H1 (cell line): ENCODE measurements around the gene YBX3. TPM values are rescaled to one million over a fixed set of nuclear protein-coding genes. Genes with fewer than 3 reads are reported as not detected.

Source experiments
- ATF2 ChIP-seq: IDR thresholded peaks from 2 replicates; pipeline ENCODE4 v1.6.1; 2012; ENCODE audit warnings: low read length, inconsistent platforms
- BACH1 ChIP-seq: IDR thresholded peaks from 2 replicates; pipeline ENCODE4 v1.6.1; 2012; ENCODE audit warnings: low read length, improper control_type of control experiment
- EP300 ChIP-seq, 2 experiments: IDR thresholded peaks; 1 replicate in 1 of 2; 2 replicates in 1 of 2; pipeline ENCODE4 v1.6.1; 2011 to 2012; ENCODE audit warnings: low read depth in 2 of 2, low read length in 2 of 2, mild to moderate bottlenecking in 2 of 2, borderline replicate concordance in 1 of 2, inconsistent platforms in 1 of 2, moderate library complexity in 1 of 2
- KDM5A ChIP-seq: fragments of 200-600 bp; IDR thresholded peaks from 2 replicates; pipeline ENCODE4 v1.7.1; 2012; ENCODE audit warnings: mild to moderate bottlenecking, low read length, inconsistent platforms, mixed read lengths
- SIX5 ChIP-seq: IDR thresholded peaks from 2 replicates; pipeline ENCODE4 v1.6.1; 2011; ENCODE audit warnings: mild to moderate bottlenecking, low read depth, low read length
- TEAD4 ChIP-seq: IDR thresholded peaks from 2 replicates; pipeline ENCODE4 v1.6.1; 2012; ENCODE audit warnings: low read depth, low read length, inconsistent platforms, mixed read lengths
- YY1 ChIP-seq: IDR thresholded peaks from 2 replicates; pipeline ENCODE4 v1.6.1; 2011; ENCODE audit warnings: low read depth, mild to moderate bottlenecking, low read length
- polyA plus RNA-seq, 7 experiments: library from polyadenylated mRNA; depleted of rRNA in 3 of 7; stranded (reverse) in 5 of 7; unstranded in 2 of 7; fragments of >200 nt in 5 of 7; fragments of 200-250 nt in 2 of 7; gene quantifications; 1 replicate in 5 of 7; 2 replicates in 1 of 7; 4 replicates in 1 of 7; pipeline versions ENCODE4 v1.2.1 to v1.2.3, GENCODE V29; 2011 to 2013; ENCODE audit warnings: missing spikeins in 2 of 7, mixed read lengths in 2 of 7
- total RNA-seq: library from RNA; stranded (reverse); fragmentation: NEBNext Ultra II Directional; extraction: Animal tissue kit (Norgen Biotek cat#: 25700); gene quantifications from 2 replicates; pipeline ENCODE4 v1.2.1, GENCODE V29; 2021
- TF ChIP-seq, protein P1 (sequence below): IDR thresholded peaks from 2 replicates; pipeline ENCODE4 v1.6.1; 2012; ENCODE audit warnings: inconsistent platforms

YBX3 gene
- total and polyA plus RNA-seq, 2 of the 8 experiments (the other 6 are each of a cell fraction or from before 2014, with no cell fraction given), result 83.1 to 480 TPM

DNA sequence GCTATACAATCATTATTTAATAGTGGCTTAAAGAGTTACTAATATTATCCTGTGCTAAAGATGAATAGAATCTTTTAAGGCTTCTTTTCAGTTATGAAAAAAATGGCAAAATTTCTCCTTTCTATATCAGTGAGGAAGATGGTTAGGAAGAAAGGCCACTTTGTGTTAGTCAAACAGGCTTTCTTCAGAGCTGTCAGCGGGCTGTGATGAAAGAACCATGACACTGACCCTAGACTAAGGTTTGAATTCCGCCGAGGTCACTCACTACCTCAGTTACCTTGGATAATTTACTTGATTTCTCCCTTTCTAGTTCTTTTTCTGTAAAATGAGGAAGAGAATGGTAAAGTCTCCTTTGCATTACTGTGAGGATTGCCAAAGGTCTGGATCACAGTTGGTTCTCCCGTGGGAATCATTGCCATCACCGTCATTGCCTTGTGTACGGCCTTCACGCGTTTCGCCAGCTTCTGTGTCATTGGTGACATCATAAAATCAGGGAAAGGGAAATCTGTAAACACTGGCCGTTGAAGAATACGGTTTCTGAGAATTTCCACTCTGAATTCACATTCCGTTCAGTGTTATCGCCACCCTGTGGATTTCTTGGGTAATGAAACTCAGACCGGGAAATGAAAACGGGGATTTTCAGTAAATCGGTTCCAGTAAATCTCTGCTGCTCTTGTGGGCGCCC, 26.7 kb upstream of the YBX3 start (continued):
- TF ChIP-seq, protein P1, sequence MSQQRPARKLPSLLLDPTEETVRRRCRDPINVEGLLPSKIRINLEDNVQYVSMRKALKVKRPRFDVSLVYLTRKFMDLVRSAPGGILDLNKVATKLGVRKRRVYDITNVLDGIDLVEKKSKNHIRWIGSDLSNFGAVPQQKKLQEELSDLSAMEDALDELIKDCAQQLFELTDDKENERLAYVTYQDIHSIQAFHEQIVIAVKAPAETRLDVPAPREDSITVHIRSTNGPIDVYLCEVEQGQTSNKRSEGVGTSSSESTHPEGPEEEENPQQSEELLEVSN, result no peak
- no peak for TF ChIP-seq SIX5
- TF ChIP-seq TEAD4, result peak; percentile 83
- TF ChIP-seq YY1, result no peak
- 0 out of 2 replicates have a peak, but pooled peaks have one; percentile 28 for TF ChIP-seq ATF2
- no peak for TF ChIP-seq KDM5A
- TF ChIP-seq EP300 (IDR thresholded peaks at IDR 0.05; ENCODE audit: borderline replicate concordance in 1 of 2, low read depth in 2 of 2, low read length in 2 of 2), result 0 out of 3 replicates have a peak, but pooled peaks of 1 of the 2 experiments have one; percentile 11
- no peak for TF ChIP-seq BACH1
- TF ChIP-seq, all 59 proteins: peak for 7
